Large intestine (tissue), 3 donors: ENCODE results near the gene SLAIN2. TPM values are rescaled to one million over a fixed set of nuclear protein-coding genes. Genes with fewer than 3 reads are reported as not detected.

Experiments
- DNase-seq, 2 donors: peaks; one replicate each; pipeline versions ENCODE4 v3.0.0 to v3.0.0-alpha.2; 2013
- H3K27ac ChIP-seq: one replicate; pipeline ENCODE4 v1.5.1; 2013; ENCODE audit warnings: low read length
- H3K27me3 ChIP-seq: 2 replicates; pipeline ENCODE4 v1.6.1; 2013; ENCODE audit warnings: low read length; ENCODE audit not compliant: control insufficient read depth, insufficient read depth
- H3K36me3 ChIP-seq: 2 replicates; pipeline ENCODE4 v1.6.1; 2013; ENCODE audit warnings: low read length; ENCODE audit not compliant: control insufficient read depth, insufficient read depth
- H3K4me1 ChIP-seq: one replicate; pipeline ENCODE4 v1.6.1; 2013; ENCODE audit warnings: low read length; ENCODE audit not compliant: control insufficient read depth, insufficient read depth
- H3K4me3 ChIP-seq: one replicate; pipeline ENCODE4 v1.5.1; 2013; ENCODE audit warnings: low read length
- H3K9me3 ChIP-seq: one replicate; pipeline ENCODE4 v1.6.1; 2013; ENCODE audit warnings: mild to moderate bottlenecking, low read depth, low read length, moderate library complexity; ENCODE audit not compliant: control insufficient read depth
- WGBS: methylation state at CpG from one replicate; pipeline ENCODE4 v1.1.5; 2013; ENCODE audit warnings: low lambda C conversion rate; ENCODE audit not compliant: insufficient coverage; 5-methylcytosine and 5-hydroxymethylcytosine counted together
- polyA plus RNA-seq: library from polyadenylated mRNA; unstranded; fragments of 120-200 nt; gene quantifications from one replicate; pipeline ENCODE4 v1.2.1, GENCODE V29; 2013

The SLAIN2 gene
- polyA plus RNA-seq, 1 donor, result 38.7 TPM

DNA sequence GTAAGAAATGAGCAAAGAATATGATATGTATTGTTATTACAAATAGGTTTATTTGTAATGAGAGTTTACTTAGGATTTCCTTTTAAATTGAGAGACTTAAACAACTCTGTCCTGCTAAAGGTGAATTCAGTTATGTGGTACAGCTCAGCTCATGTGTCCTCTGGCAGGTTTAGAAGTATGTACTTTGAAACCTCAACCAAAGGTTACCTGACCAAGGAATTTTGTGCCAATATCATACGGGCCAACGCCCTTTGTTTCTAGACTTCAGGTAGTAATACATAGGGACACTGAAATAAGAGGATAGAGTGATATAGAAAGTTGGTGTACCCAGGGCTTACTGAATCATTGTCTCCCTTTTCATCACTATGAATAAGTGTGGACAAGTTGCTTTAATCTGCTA lies 25.7 kb downstream of the SLAIN2 start:
- no CpG with 5 or more reads among the region's 2 CpGs for WGBS
- Histone ChIP-seq H3K9me3 (peaks cover 4% of the 10 kb centered on the region), H3K36me3 (no peaks in the 10 kb centered on the region), H3K4me1 (no peaks in the 10 kb centered on the region), H3K27ac (no peak overlapping the region), H3K27me3 (no peaks in the 10 kb centered on the region), H3K4me3 (no peak overlapping the region)
- DNase-seq, result peak in 1 of 2 donors; percentile 31

DNA sequence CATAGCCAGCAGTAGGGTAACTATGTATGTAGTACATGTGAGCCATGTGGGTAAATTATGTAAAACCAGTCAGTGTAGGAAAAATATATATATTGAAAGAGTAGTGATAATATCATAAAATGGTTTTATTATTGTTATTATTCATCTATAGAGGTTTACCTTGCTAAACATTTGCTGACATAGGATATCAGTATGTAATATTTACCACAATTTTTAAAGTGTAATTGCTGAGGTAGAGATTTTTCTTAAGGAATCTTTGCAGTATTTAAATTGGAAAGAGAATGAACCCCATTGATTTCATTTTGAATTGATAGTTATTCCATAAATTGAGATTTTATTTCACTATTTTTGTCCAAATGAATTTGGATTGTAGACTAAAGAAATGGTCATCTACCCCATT lies 27.1 kb downstream of the SLAIN2 start:
- Histone ChIP-seq H3K27ac (no peak overlapping the region), H3K27me3 (no peaks in the 10 kb centered on the region), H3K4me1 (no peaks in the 10 kb centered on the region), H3K4me3 (no peak overlapping the region), H3K9me3 (peaks cover 4% of the 10 kb centered on the region), H3K36me3 (no peaks in the 10 kb centered on the region)
- DNase-seq, result no peak

DNA sequence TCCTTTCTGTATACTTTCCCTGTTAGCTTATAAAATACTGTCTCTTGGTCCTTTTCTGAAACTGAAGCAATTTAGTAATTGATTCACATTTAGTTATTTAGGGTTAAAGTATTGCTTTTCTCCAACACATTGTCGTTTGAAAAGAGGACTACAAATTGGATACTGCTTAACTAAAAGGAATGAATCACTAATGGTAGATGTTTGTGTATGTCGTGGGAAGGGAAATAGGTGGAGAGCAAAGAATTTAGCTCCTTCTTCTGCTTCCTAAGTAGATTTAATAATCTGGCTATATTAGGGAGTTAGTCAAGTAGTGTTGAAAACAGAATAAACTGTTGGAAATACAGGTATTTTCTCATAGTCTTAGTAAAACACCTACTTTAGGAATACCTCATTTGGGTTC lies 27.9 kb downstream of the SLAIN2 start:
- WGBS, result 60% methylated on average over 2 of the region's 2 CpGs

DNA sequence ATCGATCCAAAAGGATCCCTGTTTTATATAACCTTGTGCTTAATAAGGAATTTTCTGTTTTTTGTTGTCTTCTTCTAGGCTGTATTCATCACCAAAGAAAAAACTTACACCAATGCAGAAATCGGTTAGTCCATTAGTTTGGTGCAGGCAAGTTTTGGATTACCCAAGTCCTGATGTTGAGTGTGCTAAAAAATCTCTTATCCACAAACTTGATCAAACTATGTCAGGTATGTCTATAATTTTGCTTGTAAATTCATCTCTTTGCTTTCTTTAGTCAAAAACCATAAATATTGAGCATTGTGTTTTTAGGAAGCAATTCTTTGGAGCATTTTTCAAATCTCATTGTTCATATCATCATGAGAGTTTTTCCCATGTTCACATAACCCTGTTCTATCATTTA lies 28.4 kb downstream of the SLAIN2 start:
- Histone ChIP-seq H3K27me3 (no peaks in the 10 kb centered on the region), H3K27ac (no peak overlapping the region), H3K9me3 (peaks cover under 1% of the 10 kb centered on the region), H3K36me3 (no peaks in the 10 kb centered on the region), H3K4me1 (no peaks in the 10 kb centered on the region), H3K4me3 (no peak overlapping the region)
- WGBS, result 100% methylated on average over 2 of the region's 2 CpGs
- DNase-seq, result no peak

More for the DNA sequence above, 27.9 kb downstream of the SLAIN2 start:
- H3K4me1 ChIP-seq, result no peaks in the 10 kb centered on the region
- no peaks in the 10 kb centered on the region for H3K27me3 ChIP-seq
- H3K27ac ChIP-seq, result no peak overlapping the region
- H3K4me3 ChIP-seq, result no peak overlapping the region
- no peaks in the 10 kb centered on the region for H3K36me3 ChIP-seq
- peaks cover 4% of the 10 kb centered on the region for H3K9me3 ChIP-seq
- no peak for DNase-seq

GRCh38 chr4:48370260-48371134 lies 29.2 kb downstream of the SLAIN2 start:
- DNase-seq, result no peak
- no peak overlapping the region for H3K27ac ChIP-seq
- no CpG with 5 or more reads among the region's 1 CpG for WGBS
- no peaks in the 10 kb centered on the region for H3K9me3 ChIP-seq
- no peaks in the 10 kb centered on the region for H3K36me3 ChIP-seq
- H3K4me3 ChIP-seq, result no peak overlapping the region
- peaks cover under 1% of the 10 kb centered on the region for H3K4me1 ChIP-seq
- H3K27me3 ChIP-seq, result no peaks in the 10 kb centered on the region

DNA sequence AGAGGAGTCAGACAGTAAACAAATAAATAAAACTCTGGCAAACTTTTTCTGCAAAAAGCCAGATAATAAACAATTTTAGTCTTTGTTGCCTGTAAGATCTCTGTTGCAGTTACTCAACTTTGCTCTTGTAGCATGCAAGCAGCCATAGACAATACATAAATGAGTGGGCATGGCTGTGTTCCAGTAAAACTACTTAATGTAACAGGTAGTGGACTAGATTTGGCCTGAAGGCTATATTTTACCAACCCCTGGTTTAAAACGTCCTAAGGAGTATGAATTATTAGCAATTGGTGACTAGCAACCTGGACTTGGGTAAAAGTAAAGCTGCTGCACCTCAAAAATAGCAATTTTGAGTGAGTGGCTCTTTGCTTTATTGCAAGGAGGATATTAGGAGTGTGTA lies 30.9 kb downstream of the SLAIN2 start:
- H3K36me3 ChIP-seq, result no peaks in the 10 kb centered on the region
- WGBS, result no CpG with 5 or more reads among the region's 1 CpG
- H3K9me3 ChIP-seq, result no peaks in the 10 kb centered on the region
- no peaks in the 10 kb centered on the region for H3K27me3 ChIP-seq
- H3K4me3 ChIP-seq, result no peak overlapping the region
- no peak for DNase-seq
- peaks cover 7% of the 10 kb centered on the region for H3K4me1 ChIP-seq
- H3K27ac ChIP-seq, result no peak overlapping the region

DNA sequence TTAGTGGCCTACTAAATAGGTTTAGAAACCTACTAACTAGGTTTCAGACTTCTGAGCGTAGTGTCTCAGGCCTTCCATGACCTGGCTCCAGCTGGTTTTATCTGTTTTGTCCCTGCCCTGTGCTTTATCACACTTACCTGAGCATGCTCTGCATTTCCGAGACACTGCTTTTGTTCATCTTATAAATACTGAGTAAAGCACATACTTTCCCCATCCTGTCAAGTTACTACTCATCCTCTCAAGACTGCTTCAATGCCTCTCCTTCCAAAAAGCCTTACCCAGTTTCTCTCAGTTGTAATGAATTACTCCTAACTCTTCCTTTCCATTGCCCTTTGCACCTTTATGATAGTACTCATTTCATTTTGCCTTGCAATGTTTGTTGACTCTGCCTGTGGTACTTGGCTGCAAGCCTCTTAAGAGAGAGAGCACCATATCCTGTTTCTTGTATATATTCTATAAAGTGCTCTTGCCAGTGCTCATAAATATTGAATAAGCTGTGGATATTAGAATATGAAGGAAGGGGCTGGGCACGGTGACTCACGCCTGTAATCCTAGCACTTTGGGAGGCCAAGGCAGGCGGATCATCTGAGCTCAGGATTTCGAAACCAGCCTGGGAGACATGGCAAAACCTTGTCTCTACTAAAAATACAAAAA lies 34.4 kb downstream of the SLAIN2 start:
- Histone ChIP-seq H3K4me1 (peaks cover 7% of the 10 kb centered on the region), H3K27me3 (no peaks in the 10 kb centered on the region), H3K27ac (peak overlapping the region; percentile 27), H3K4me3 (no peak overlapping the region), H3K36me3 (peaks cover under 1% of the 10 kb centered on the region), H3K9me3 (no peaks in the 10 kb centered on the region)
- DNase-seq, result peak; percentile 44 to 84
- 0% methylated on average over 2 of the region's 6 CpGs for WGBS

- Histone ChIP-seq H3K27me3 (no peaks in the 10 kb centered on the region), H3K27ac (no peak overlapping the region), H3K9me3 (no peaks in the 10 kb centered on the region), H3K4me1 (peaks cover 7% of the 10 kb centered on the region), H3K4me3 (no peak overlapping the region), H3K36me3 (peaks cover 16% of the 10 kb centered on the region)
- no CpG with 5 or more reads among the region's 1 CpG for WGBS
- no peak for DNase-seq
Measured at GRCh38 chr4:48379587-48380180, 38.4 kb downstream of the SLAIN2 start.

DNA sequence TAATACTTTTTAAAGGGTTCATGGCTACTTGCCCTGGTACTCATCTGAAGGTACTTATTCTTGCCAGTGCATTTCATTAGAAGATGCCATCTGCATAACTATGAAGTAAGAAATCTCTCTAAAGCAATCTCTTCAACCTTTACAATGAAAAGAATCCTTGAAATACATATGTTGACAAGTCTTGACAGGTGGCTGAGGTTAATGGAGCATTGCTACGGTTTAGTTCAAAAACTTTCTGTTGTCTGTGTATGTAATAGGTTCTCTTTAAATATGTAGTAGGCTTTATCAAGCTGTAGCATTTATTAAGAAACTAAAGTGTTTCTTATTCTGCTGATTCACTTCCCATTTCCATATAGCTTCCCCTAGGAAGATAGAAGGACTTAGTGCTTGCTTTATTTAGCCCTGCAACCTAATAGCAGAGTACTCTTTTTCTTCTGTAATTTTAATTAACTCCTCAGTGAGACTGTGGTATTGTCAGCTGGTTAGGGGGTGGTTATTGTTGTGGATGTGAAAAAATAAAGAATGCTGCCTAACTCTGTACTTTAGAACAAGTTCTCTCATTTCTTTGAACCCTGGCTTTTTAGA lies 39.3 kb downstream of the SLAIN2 start:
- Histone ChIP-seq H3K27ac (no peak overlapping the region), H3K4me1 (peaks cover 5% of the 10 kb centered on the region), H3K9me3 (no peaks in the 10 kb centered on the region), H3K27me3 (no peaks in the 10 kb centered on the region), H3K4me3 (no peak overlapping the region), H3K36me3 (peaks cover 25% of the 10 kb centered on the region)
- no peak for DNase-seq
- WGBS, result no CpG with 5 or more reads among the region's 1 CpG

- Histone ChIP-seq H3K36me3 (peaks cover 28% of the 10 kb centered on the region), H3K4me3 (no peak overlapping the region), H3K4me1 (no peaks in the 10 kb centered on the region), H3K27ac (no peak overlapping the region), H3K27me3 (no peaks in the 10 kb centered on the region), H3K9me3 (no peaks in the 10 kb centered on the region)
- no peak for DNase-seq
- no CpG with 5 or more reads among the region's 2 CpGs for WGBS
Measured at GRCh38 chr4:48388525-48389154, 47.3 kb downstream of the SLAIN2 start.
